AG04449 (cell line): ENCODE data around the gene AXL.

Experiments used
- CTCF ChIA-PET: fragments of 350-600 bp; formaldehyde crosslinking; extraction: SDS; loops from one replicate; lab custom pipeline; 2021; ENCODE audit warnings: antibody characterized with exemption; lab: Yijun Ruan, JAX
- POLR2A ChIA-PET: fragments of 400-600, 350-600 bp; formaldehyde crosslinking; extraction: SDS; loops from one replicate; lab custom pipeline; 2020; ENCODE audit warnings: antibody characterized with exemption, inconsistent platforms; lab: Yijun Ruan, JAX
- DNase-seq: peaks from one replicate; pipeline ENCODE4 v3.0.0-alpha.2; 2010; ENCODE audit warnings: low read depth, low spot score
- H3K4me3 ChIP-seq: 2 replicates; pipeline ENCODE4 v1.5.1; 2011; ENCODE audit warnings: low read depth, mild to moderate bottlenecking, control low read depth, low read length
- TF ChIP-seq, protein P1 (sequence below): IDR thresholded peaks from one replicate; pipeline ENCODE4 v1.5.1; 2011; ENCODE audit warnings: mild to moderate bottlenecking, moderate library complexity, low read length, control low read depth, inconsistent platforms; ENCODE audit not compliant: insufficient read depth; ENCODE audit errors: missing control alignments

Gene AXL

DNA sequence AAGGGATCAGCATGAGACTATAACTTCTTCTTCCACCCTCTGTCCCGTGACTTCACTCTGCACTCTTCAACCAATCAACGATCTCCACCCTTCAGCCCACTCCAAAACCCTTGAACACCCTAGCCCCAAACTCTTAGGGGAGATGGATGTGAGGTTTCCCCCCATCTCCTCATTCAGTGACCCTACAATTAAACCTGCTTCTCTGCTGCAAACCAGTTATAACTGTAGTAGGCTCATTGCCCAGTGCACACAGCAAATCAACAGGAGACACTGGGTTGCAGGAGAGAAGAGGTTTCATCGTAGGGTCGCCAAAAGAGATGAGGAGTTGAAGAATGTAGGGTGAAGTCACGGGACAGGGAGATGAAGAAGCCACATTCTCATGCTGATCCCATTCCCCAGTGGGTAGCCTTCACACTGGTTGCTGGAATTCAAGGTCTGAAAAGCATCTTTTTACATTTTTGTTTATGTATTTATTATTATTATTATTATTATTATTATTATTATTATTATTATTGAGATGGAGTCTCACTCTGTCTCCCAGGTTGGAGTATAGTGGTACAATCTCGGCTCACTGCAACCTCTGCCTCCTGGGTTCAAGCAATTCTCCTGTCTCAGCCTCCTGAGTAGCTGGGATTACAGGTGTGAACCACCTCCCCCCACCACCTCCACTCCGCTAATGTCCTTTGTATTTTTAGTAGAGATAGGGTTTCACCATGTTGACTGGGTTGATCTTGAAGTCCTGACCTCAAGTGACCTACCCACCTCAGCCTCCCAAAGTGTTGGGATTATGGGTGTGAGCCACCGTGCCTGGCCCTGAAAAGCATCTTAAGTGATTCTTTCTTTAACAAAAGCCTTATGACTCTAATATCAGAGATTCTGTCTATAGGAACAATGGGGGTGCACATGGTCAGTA lies 31.8 kb upstream of the AXL start:
- ChIA-PET CTCF (no interaction called here), POLR2A (no interaction called here)
- DNase-seq: no peak
- TF ChIP-seq, protein P1, sequence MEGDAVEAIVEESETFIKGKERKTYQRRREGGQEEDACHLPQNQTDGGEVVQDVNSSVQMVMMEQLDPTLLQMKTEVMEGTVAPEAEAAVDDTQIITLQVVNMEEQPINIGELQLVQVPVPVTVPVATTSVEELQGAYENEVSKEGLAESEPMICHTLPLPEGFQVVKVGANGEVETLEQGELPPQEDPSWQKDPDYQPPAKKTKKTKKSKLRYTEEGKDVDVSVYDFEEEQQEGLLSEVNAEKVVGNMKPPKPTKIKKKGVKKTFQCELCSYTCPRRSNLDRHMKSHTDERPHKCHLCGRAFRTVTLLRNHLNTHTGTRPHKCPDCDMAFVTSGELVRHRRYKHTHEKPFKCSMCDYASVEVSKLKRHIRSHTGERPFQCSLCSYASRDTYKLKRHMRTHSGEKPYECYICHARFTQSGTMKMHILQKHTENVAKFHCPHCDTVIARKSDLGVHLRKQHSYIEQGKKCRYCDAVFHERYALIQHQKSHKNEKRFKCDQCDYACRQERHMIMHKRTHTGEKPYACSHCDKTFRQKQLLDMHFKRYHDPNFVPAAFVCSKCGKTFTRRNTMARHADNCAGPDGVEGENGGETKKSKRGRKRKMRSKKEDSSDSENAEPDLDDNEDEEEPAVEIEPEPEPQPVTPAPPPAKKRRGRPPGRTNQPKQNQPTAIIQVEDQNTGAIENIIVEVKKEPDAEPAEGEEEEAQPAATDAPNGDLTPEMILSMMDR: no peak
- H3K4me3 ChIP-seq: no peak overlapping the region

DNA sequence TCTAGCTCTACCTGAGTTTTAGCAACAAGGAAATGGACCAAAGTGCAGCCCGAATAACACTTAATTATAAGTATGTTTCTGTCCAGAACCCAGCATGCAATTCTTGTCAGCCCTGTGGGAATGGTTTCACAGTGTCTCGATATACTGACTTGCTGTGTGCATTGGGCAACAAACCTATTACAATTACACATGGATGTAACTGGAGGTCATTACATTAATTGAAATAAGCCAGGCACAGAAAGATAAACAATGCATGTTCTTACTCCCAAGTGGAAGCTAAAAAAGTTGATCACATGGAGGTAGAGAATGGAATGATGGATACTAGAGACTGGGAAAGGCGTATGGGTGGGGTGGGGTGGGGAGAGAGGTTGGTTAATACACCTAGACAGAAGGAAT lies 31.1 kb upstream of the AXL start:
- CTCF ChIA-PET: interaction anchor here (0.6 to 1.2 kb wide), 2 partner anchors 17 to 251 kb away, joined by 3 read pairs; no protein-coding TSS in a partner anchor
- DNase-seq: no peak
- TF ChIP-seq, protein P1: no peak
- POLR2A ChIA-PET: no interaction called here
- H3K4me3 ChIP-seq: no peak overlapping the region

DNA sequence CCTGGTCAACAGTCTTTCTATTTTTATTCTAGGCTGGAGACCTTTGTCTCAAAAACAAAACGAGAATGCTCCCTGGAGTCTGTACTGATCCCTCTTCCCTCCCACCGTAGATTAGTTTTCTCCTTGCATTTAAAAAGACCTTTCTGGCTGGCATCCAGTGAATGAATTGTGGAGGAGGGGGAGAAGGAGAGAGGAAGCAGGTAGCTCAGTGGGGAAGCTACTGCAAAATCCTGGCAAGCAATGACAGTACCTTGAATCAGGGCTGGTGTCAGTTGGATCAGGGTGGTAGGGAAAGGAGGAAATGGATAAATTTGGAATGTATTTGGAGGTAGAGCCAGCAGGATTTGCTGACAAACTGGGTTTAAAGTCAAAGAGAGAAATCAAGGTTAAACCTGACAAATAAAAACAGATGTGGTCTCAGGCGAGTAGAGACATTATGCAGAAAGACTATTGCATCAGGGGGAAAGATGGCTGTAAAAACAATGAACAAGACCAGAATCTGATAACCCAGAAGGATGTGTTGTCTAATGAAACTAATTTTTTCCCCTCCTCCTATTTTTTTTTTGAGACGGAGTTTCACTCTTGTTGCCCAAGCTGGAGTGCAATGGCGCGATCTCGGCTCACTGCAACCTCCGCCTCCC lies 29.5 kb upstream of the AXL start:
- no peak overlapping the region for H3K4me3 ChIP-seq
- POLR2A ChIA-PET: no interaction called here
- no peak for DNase-seq
- CTCF ChIA-PET: no interaction called here
- TF ChIP-seq, protein P1: no peak

DNA sequence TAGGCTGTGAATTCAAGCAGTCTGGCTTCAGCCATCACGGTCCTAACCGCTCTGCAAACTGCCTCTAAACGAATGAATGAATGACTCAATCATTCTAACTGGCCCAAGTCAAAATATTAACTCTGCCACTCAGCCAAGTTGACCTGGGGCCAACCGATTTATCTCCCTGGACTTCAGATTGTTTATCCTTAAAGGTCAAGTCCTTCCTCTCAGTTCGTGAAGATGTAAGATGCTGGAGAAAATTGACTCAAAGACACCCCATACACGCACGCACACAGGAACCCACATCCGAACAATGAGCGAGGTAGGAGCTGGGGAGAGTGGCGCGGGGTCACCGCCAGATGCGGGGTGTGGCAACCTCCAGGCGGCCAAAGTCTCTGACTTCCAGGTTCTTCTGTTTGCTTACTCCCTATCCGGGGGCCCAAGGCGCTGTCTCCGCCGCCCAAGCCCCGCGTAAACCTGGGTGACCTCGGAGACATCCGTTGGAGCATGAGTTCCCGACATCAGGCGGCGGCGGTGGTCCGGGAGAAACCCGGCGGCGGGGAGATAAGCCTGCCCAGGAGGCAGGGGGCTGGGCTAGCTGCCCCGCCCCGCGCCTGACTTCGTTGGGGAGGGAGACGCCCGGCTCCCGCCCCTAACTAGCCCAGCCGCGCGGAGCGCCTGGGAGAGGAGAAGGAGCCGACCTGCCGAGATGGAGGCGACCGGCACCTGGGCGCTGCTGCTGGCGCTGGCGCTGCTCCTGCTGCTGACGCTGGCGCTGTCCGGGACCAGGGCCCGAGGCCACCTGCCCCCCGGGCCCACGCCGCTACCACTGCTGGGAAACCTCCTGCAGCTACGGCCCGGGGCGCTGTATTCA lies 26.2 kb upstream of the AXL start, which contains the start of gene CYP2S1:
CYP2S1 (plus strand) TSS at position 646 of the 856 bp plus-strand sequence; CDS start at position 692, 46 bp downstream.
- peak within 1 kb of the TSS; percentile 6; the same call in 1 of the 2 replicates for H3K4me3 ChIP-seq
- DNase-seq: no peak
- ChIA-PET CTCF (interaction anchor here (0.8 to 1.9 kb wide), 4 partner anchors 12 to 116 kb away, joined by 3 to 10 read pairs (median 5); no protein-coding TSS in a partner anchor), POLR2A (no interaction called here)
- TF ChIP-seq, protein P1: no peak

DNA sequence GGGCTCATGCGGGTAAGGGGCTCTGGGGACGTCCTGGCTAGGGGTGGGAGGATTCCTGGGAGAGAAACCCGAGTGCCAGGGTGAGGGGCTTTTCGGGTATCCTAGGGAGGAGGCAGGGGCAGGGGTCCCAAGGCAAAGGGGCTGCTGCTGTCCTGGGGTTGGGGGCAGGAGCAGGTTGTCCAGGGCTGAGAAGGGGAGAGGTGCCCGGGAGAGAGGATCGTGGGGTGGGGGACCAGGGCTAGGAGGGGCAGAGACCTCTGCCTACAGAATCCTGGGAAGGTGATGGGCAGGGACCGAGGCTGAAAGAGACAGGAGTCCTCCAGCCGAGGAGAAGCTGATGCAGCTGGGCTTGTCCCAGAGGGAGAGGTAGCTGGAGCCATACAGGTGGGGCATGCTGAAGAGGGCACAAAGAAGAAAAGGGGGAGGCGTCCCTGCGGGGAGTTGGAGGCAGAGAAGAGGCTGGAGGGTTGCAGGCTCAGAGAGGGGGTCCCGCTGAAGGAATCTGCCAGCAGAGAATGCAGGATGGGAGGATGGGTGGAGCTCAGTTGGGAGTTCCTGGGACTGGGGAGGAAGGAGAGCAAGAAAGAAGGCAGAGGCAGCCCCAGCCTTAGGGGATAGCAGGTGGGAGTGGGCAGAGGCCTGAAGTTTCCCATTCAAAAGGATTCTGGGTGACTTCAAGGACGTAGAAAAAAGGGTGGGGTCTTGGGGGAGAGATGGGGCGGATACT lies 25.4 kb upstream of the AXL start:
- DNase-seq: no peak
- TF ChIP-seq, protein P1: no peak
- ChIA-PET POLR2A (no interaction called here), CTCF (interaction anchor here (0.8 to 1.9 kb wide), 2 partner anchors 11 to 115 kb away, joined by 3 to 6 read pairs; no protein-coding TSS in a partner anchor)
- H3K4me3 ChIP-seq: no peak overlapping the region
